Measurements from ENCODE around the gene YY1. TPM values are rescaled to one million over a fixed set of nuclear protein-coding genes. Genes with fewer than 3 reads are reported as not detected.

The YY1 gene
- total RNA-seq, 1 experiment from 2014 or later: 83.1 TPM

DNA sequence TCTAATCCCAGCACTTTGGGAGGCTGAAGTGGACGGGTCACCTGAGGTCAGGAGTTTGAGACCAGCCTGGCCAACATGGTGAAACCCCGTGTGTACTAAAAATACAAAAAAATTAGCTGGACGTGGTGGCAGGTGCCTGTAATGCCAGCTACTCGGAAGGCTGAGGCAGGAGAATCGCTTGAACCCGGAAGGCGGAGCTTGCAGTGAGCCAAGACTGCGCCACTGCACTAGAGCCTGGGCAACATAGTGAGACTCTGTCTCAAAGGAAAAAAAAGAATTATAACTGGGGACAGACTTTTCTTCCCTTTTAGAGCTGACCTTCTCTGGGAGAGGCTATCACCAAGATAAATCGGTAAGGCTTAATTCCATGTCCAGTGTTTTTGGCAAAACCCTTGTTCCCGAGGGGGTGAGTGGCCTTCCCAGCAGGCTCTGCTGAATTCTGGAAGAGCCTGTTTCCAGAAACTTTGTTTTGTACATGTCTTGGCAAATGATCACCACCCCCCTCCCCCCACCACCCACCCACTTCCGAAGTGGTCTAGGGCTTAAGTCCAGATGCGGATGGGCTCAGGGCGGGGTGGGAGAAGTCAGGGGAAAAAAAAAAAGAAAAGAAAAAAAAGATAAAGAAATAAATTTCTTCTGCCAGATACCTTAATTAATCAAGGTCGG, 47.2 kb upstream of the YY1 start (continued):
- no peak for TF ChIP-seq TP53 (CRISPR knock-in tag; IDR thresholded peaks at IDR 0.05)
- TF ChIP-seq NFE2L1 (CRISPR knock-in tag; IDR thresholded peaks at IDR 0.05): no peak
- no peak for TF ChIP-seq ZNF396 (CRISPR knock-in tag; IDR thresholded peaks at IDR 0.05; ENCODE audit: borderline replicate concordance)
- TF ChIP-seq ATF6 (CRISPR knock-in tag; IDR thresholded peaks at IDR 0.05): no peak
- TF ChIP-seq, protein P1, sequence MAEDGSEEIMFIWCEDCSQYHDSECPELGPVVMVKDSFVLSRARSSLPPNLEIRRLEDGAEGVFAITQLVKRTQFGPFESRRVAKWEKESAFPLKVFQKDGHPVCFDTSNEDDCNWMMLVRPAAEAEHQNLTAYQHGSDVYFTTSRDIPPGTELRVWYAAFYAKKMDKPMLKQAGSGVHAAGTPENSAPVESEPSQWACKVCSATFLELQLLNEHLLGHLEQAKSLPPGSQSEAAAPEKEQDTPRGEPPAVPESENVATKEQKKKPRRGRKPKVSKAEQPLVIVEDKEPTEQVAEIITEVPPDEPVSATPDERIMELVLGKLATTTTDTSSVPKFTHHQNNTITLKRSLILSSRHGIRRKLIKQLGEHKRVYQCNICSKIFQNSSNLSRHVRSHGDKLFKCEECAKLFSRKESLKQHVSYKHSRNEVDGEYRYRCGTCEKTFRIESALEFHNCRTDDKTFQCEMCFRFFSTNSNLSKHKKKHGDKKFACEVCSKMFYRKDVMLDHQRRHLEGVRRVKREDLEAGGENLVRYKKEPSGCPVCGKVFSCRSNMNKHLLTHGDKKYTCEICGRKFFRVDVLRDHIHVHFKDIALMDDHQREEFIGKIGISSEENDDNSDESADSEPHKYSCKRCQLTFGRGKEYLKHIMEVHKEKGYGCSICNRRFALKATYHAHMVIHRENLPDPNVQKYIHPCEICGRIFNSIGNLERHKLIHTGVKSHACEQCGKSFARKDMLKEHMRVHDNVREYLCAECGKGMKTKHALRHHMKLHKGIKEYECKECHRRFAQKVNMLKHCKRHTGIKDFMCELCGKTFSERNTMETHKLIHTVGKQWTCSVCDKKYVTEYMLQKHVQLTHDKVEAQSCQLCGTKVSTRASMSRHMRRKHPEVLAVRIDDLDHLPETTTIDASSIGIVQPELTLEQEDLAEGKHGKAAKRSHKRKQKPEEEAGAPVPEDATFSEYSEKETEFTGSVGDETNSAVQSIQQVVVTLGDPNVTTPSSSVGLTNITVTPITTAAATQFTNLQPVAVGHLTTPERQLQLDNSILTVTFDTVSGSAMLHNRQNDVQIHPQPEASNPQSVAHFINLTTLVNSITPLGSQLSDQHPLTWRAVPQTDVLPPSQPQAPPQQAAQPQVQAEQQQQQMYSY (CRISPR knock-in tag; IDR thresholded peaks at IDR 0.05): no peak
- TF ChIP-seq ZNF121 (CRISPR knock-in tag; IDR thresholded peaks at IDR 0.05): no peak
- no peak for TF ChIP-seq ELF4 (CRISPR knock-in tag; IDR thresholded peaks at IDR 0.05; ENCODE audit: low read depth)
- no peak for TF ChIP-seq NFYB (CRISPR knock-in tag; conservative IDR thresholded peaks at IDR 0.05; ENCODE audit: low read depth)
- TF ChIP-seq, protein P2, sequence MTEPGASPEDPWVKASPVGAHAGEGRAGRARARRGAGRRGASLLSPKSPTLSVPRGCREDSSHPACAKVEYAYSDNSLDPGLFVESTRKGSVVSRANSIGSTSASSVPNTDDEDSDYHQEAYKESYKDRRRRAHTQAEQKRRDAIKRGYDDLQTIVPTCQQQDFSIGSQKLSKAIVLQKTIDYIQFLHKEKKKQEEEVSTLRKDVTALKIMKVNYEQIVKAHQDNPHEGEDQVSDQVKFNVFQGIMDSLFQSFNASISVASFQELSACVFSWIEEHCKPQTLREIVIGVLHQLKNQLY (CRISPR knock-in tag; IDR thresholded peaks at IDR 0.05): no peak

- Mint-ChIP-seq H3K4me1 (peaks cover 11% of the 10 kb centered on the region), H3K9me3 (peaks cover 6% of the 10 kb centered on the region), H3K36me3 (peaks cover 5% of the 10 kb centered on the region), H3K27ac (peak overlapping the region; percentile 36; the same call in 1 of the 2 replicates), H3K27me3 (ENCODE audit: low read depth) (peaks cover 3% of the 10 kb centered on the region; the same call in 1 of the 2 replicates), H3K4me3 (peak overlapping the region; percentile 43)
- no peak for ATAC-seq
- ChIA-PET POLR2A (interaction anchor here (1.1 to 1.3 kb wide), 2 partner anchors 20 to 30 kb away, joined by 3 to 5 read pairs; no protein-coding TSS in a partner anchor), CTCF (interaction anchor here (0.6 to 4.3 kb wide), 51 partner anchors 8 to 732 kb away, joined by 3 to 67 read pairs (median 5); partner anchors contain the start of gene DEGS2)
- DNase-seq (ENCODE audit: low spot score): no peak
- TF ChIP-seq NR2C2 (CRISPR knock-in tag; IDR thresholded peaks at IDR 0.05) (no peak; the same call in 1 of the 2 replicates), MAX (CRISPR knock-in tag; IDR thresholded peaks at IDR 0.05) (no peak), HMGA2 (CRISPR knock-in tag; IDR thresholded peaks at IDR 0.05) (no peak), ZNF281 (CRISPR knock-in tag; IDR thresholded peaks at IDR 0.05) (no peak), ZNF416 (CRISPR knock-in tag; IDR thresholded peaks at IDR 0.05) (no peak), NFATC4 (CRISPR knock-in tag; IDR thresholded peaks at IDR 0.05) (no peak), SMAD4 (CRISPR knock-in tag; IDR thresholded peaks at IDR 0.05) (no peak), ETV6 (CRISPR knock-in tag; IDR thresholded peaks at IDR 0.05) (no peak), SOX15 (CRISPR knock-in tag; IDR thresholded peaks at IDR 0.05) (no peak), MYBL2 (CRISPR knock-in tag; IDR thresholded peaks at IDR 0.05) (no peak), FOXJ3 (CRISPR knock-in tag; IDR thresholded peaks at IDR 0.05; ENCODE audit: borderline replicate concordance) (no peak), NR3C1 (CRISPR knock-in tag; conservative IDR thresholded peaks at IDR 0.05; ENCODE audit: low read depth) (no peak), TEAD4 (CRISPR knock-in tag; IDR thresholded peaks at IDR 0.05) (no peak), ZMAT4 (CRISPR knock-in tag; IDR thresholded peaks at IDR 0.05) (no peak)
- TF ChIP-seq, protein P3, sequence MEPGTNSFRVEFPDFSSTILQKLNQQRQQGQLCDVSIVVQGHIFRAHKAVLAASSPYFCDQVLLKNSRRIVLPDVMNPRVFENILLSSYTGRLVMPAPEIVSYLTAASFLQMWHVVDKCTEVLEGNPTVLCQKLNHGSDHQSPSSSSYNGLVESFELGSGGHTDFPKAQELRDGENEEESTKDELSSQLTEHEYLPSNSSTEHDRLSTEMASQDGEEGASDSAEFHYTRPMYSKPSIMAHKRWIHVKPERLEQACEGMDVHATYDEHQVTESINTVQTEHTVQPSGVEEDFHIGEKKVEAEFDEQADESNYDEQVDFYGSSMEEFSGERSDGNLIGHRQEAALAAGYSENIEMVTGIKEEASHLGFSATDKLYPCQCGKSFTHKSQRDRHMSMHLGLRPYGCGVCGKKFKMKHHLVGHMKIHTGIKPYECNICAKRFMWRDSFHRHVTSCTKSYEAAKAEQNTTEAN (CRISPR knock-in tag; IDR thresholded peaks at IDR 0.05): no peak
- TF ChIP-seq, protein P4, sequence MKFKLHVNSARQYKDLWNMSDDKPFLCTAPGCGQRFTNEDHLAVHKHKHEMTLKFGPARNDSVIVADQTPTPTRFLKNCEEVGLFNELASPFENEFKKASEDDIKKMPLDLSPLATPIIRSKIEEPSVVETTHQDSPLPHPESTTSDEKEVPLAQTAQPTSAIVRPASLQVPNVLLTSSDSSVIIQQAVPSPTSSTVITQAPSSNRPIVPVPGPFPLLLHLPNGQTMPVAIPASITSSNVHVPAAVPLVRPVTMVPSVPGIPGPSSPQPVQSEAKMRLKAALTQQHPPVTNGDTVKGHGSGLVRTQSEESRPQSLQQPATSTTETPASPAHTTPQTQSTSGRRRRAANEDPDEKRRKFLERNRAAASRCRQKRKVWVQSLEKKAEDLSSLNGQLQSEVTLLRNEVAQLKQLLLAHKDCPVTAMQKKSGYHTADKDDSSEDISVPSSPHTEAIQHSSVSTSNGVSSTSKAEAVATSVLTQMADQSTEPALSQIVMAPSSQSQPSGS (CRISPR knock-in tag; IDR thresholded peaks at IDR 0.05; ENCODE audit: borderline replicate concordance, low read depth): no peak
These were observed 46.7 kb upstream of the YY1 start for GRCh38 chr14:100192250-100192671.
